Midbrain (tissue), 1 donor: ENCODE measurements around the gene FLRT3.
A peak's percentile ranks its signal among the peaks of the same experiment; 100 is the strongest.

Source experiments
- DNase-seq: peaks from one replicate; lab custom pipeline; 2025; lab: John Stamatoyannopoulos, UW

FLRT3 gene

DNA sequence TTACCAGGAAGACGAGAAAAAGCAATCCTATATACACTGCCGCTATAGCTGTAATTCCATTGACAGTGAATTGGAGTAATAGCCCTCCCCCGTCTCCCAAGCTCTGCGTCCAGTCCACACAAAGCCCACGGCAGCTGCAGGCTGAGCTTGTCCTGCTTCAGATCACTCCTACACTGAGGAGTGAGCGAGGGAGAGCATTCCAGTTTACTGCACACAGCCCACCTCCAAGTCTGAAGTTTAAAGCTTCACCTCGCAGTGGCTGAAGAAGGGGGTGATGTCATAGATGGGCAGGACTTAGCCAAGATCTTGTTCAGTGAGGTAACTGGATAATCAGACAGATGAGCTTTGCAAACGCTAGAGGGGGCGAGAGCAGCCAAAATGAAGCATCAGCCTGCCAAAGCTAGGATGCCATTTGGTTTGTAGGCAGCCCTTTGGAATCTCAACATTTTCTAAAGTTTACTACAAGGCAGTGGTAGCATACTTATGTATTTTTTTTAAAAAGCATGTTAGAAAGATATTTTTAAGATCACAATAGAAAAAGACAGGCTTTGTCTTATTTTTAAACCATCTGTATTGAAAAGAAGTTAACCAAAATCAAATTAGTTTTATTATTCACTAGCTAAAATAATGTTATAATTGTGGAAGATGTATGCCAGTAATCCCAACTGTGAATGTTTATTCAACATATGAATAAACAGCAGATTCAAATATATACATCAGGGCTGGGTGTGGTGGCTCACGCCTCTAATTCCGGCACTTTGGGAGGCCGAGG, at the start of gene FLRT3:
Gene FLRT3, minus strand, starts transcription at position 213 of the 772 bp plus-strand sequence. CDS start 10,106 bp downstream, outside the sequence.
- DNase-seq, result peak; percentile 87

DNA sequence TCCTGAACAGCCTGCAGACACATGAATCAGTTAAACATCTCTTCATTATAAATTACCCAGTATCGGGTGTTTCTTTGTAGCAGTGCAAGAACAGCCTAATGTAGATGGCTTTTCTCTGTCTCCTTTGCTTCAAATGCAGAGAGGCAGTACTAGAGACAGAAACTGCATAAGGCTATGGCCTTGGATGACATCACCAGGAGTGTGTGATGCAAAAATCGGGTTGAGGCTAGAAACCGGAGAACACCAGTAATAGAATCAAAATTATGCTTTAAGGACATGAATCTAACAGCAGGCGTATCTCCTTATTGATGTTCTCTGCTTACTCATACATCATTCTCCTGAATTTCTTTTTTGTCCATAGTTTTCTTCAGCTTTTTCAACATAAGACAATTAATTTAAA, 49.3 kb upstream of the FLRT3 start:
- DNase-seq, result no peak

DNA sequence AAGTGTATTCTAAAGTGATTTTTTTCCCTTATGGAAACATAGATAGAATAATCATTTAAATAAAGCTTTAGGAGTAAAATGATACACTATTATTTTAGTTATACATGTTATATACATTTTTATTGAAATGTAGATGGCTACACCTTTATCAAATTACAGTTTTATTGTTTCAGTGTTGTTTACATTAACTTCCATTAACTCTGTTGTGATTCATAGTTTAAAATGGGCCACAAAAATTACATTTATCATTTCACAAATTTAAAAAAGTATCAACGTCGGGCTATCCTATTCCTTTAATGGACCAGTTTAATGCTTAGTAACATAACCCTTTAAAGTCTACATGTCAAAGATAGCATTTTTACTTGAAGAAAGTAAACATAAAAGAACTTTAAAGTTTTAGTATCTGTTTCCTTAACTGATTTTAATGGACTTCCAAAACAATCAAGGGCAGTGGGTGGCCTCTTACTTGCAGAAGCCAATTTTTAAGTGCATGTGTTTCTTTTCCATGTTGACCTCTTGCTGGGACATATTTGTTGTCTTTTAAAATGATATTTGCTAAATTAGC, 47.8 kb upstream of the FLRT3 start:
- DNase-seq, result no peak

DNA sequence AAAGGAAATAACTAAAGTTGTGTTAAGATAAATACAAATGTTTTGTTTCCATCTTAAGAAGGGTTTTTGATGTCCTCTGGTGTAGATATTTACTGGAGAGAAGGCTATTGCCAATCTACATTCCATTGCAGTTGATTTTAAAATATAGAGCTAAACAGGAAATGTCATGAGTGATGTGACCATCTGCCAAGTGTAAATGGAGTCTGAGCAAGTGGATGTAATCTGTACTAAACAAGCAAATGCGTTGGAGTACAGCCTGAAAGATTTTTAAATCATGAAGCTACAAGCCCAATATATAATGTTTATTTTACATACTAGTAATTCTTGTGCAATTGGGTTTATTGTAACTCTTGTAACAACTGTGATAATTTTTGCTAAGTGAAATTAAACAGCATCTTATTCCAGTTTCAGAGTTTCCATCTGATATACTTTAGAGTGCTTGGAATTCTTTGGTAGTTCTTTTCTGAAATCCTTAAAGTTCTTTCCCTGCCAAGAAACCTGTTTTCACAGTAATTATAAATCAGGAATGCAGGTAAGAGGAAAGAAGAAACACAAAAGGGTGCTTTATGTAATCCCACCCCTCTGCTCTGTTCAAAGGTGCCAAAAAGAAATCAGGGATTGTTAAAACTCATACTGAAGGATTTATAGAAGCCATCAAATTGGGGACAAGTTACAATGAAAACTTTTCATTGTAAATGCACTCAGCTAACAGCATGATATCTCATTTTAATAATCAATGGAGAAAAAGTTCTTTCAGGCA, 47.2 kb upstream of the FLRT3 start:
- DNase-seq, result no peak

DNA sequence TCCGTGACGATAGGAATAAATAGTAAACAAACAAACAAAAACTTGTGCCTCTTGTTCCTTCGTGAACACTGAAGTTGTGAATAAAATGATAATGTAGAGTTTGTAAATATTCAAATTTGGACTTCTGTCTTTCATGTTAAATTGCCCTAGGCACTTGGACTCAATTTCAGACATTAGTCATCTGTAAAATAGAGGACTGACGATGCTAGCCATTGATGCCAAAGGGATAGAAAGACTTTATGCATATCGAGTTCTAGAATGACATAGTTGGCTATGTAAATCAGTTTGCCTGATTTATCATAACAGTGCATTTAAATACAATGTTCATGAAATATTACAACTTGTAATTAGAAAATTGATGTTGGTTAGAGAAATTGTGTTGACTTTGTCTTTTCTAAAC, 45.9 kb upstream of the FLRT3 start:
- DNase-seq, result no peak

DNA sequence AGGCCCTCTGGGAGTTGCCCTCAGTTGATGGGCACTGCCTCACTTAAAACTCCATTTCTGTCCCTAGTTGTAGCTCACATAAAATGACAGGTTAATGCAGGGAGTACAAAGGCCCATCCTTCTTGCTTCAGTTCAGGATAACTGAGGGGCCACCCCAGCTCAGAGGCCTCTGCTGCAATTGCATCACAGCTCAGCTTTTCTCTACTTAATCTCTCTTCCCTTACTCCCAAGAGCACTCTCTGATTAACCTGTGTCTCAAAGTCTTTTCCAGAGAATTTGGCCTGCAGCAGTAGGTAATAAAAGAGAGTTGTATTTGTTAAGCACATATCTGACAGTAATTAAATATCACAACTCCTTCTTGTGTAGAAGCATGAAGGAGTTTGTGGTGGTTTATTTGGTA, 40.9 kb upstream of the FLRT3 start:
- no peak for DNase-seq

DNA sequence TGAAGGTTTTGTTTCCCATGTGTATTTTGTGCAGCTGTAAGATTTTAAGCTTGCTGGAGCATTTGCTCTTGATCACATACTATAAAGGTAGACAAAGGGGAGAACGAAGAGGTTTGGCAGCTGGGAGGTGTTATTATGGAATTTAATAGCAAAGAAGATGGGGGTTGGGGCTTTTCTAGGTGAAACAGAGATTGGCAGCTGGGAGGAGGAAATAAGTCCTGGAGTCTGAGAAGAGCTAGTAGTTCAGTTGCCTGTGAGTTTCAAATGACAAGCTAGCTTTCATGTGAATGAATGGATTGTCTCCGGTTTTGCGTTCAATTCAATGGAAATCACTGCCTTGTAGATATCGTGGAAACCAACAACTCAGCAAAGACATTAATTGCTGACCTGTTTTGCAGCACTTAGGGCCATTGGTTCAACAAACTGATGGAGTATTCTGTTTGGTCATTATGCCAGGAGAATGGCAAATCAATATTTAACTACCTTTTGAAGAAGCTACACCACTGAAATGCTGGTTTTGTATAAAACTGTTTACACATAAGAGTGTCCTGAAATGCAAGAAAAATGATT, 38.1 kb upstream of the FLRT3 start:
- DNase-seq, result no peak

DNA sequence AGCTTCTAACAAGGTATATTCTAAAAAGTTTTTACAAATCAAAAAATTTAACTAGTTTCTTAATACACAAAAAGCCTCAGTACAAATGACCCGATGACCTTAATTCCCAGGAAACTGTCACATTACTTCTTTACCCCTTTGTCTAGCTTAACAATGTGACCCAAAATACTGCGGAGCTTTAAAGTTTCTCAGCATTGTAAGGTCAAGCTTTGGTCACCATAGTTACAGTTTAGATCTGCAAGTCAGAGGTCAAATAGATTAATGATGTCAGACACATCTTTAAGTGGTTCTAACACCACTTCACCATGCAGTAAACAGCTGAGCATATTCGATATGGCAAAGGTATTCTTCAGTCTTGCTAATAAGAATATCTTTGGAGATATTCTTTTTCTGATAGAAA, 36.8 kb upstream of the FLRT3 start:
- DNase-seq, result no peak

DNA sequence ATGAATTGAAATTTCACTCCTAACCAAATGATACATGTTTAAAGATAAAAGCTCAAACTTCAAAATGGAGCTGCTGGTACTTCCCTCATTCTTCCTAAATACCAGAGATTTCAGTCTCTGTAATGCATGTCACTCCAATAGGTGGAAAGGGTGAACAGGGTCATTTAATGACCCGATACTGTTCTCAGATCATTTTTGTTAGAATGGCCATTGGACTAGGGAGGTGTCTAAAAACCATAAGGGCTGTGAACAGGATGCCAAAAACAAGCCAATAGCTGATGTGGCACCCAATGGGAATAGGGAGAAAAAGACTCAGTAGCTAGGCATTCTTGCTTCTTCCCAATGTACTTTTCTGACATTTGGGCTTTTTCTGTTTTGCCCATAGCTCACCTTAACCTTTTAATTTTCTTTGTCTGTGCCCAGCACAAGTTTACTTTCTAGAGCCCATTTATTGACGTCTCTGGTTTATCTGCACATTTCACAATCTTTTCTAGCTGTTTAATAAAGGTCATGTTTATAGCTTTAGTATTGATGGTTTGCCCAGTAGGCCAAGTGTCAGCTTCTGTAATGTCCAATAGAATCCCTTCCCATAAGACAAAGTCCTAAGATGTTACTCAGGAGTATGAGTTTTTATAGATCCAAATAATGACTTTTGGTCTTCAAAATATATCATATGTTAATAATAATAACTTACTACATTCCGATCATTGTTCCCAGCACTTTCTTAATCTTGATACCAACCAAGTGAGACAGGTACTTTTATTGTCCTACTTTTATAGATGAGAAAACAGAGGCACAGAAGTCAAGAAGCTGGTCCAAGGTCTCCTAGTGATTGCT, 24.3 kb upstream of the FLRT3 start:
- no peak for DNase-seq

DNA sequence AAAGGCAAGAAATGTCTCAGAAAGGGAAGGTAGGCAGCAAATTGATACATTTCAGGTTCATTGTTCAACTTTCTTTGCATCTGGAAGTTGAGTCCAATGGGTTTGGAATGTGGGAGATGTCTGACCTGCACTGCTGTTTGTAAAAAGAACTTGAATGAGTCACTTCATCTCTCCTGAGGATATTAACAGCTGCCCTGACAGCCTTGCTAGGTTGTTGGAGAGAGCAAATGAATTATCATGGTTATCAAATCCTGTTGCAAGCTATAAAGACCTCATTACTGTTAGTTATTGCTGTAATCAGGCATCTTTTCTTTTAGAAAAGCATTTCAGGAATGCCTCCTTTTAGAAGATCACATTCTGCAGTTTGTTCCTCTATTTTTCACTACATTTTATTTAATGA, 23.0 kb upstream of the FLRT3 start:
- no peak for DNase-seq

DNA sequence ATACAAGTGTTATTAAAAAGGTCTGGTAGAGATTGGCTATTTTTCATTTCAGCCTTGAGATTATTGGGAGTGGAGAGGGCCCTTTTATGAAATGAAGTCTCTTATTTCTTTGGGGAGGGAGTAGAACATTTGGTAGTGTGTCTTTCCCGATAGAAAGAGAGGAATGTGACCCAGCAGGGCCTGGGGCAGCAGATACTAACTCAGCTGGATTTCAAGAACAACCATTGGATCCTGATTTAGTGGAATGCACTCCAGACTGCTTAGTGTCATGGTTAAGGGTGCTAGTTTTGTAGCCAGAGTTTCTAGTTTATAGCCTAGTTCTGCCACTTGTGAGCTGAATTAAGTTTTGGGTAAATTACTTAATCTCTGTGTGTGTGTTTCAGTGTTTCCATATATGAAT, 18.4 kb upstream of the FLRT3 start:
- DNase-seq, result no peak

DNA sequence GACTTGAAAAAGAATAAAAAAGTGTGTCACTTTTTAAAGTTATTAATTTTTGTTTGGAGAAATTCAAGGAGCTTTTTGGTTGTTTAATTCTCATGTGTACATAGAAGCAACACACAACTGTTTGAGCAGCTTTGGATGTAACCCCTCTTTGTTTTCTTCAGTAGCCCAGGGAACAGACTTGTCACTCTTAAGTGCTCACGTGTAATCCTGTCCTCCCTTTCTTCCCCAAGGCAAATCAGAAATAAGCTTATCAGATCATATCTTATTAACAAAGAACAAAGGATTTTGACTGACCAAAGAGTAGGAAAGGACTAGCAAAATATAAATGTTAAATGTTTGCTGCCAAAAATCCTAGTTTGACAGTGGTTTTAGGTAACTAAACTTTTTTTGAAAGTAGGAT, 7.3 kb upstream of the FLRT3 start:
- DNase-seq, result no peak

DNA sequence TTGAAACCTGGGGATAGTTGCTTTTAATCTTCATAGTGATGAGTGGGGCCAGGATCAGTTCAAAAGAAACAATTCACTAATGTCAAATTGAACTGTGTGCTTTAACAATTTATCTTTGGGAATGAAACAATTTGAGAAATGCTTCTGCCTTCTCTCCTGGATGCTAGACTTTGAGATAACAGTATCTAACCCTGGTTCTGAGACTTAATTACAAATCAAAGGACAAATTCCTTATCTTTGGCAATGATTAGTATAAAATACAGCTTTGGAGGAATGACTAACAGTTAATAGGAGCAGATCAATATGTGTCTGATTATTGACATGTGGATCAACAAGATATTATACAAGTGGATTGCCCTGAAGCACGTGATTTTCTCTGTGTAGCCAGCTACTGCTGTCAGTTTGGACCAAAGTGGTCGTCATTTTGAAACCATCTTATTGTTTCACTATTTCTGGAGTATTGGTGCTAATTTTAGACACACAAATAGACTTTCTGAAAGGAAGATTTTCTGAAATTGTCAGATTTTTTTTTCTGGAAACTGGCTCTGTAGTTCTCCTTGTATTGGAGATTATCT, 6.2 kb upstream of the FLRT3 start:
- no peak for DNase-seq

DNA sequence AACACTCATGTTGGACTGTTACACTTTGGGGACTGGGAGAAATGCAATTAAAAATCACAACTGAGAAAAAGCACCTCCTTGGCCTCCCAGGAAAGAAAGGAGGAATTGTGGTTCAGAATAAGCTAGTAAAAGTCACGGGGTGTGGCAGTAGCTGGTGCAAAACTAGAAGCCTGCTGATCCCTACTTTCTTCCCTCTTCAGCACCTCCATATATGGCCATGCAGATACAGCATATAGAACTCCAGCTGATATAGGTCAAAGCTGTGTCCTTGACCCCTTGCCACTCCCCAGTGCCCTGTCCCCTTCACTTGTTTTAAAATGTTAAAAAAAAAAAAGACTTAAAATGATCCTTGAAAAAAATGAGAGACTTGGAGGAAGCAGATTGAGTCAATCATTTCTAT, 5.5 kb upstream of the FLRT3 start:
- DNase-seq, result no peak

DNA sequence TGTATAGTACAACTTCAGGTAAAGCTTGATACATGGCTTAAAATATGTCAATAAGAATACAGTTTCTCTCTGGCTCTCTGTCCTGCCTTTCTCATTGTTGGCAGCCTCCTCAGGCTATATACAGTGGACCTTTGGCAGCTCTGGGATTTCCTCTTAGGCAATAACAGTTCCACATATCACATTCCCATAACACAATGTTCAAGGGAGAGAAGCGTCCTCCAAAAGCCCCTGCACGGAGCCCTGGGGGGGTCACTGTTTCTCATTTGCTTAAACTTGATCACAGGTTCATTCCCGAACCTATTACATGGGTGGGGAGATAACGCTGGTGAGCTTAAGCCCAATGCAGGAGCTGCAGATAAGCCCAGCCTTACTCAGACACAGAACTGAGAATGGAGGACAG, 4.4 kb upstream of the FLRT3 start:
- DNase-seq, result no peak

DNA sequence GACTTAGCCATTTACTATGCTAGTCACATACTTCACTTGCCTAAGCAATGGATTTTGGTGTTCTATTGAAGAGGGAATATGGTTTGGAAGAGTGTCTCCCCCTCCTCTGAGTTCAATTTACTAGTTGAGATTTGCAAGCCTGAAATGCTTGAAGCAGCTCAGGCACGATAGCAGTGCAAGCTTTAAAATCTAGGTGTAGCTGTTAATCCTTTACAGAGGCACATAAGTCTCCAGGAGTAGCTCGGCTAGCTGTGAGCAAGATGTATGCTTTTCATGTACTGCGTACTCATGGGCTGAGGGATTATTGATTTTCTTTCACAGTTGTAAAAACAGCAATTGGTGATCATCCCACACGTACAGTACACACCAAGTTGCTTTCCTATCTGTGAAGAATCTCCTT, 726 bp downstream of the FLRT3 start:
- peak; percentile 36 for DNase-seq

DNA sequence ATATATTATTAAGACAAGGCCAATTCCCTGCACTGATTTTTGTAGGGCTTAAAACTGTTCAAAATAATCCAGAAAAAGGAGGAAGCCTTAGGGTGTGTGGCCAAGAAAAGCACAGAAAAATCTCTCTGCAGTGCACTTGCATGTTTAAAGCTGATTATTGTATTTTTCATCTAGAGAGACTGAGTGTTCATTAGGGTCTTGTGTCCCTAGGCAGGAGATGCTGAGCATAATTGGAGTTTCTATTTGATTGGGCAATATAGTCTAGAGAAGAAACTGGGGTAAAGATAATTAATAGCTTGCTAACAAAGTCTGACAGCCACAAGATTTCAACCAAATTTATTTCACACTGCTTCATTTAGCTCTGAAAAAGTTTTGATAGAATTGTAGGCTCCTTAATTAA, 2.4 kb downstream of the FLRT3 start:
- peak; percentile 26 for DNase-seq

DNA sequence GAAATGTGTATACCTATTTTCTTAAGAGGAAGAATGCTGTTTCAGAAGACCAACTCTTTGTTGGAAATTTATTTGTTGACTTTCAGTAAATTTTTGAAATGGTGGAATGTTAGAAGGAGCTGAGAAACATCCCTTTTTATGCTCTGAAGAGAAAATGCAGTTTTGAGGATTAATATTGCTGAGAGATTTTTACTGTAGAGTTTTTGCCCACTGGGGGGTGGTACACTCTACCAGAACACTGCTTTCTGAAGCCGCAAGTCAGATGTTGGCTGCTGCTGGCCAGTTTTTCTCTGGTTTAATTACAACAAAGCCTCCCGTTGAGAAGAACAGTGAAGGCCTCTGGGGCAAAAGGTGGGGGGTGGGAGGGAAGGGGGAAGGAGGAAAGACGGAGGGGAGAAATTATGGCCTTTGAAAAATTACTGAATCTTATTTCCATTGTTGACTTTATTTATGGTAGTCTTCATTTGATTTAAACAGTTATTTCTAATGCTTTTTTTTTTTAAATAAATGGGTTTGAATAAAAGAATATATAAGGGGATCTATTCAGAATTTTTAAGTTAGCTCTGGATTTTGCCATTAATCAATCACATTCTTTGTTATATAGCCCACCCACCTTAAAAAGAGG, 3.0 kb downstream of the FLRT3 start:
- peak; percentile 86 for DNase-seq

DNA sequence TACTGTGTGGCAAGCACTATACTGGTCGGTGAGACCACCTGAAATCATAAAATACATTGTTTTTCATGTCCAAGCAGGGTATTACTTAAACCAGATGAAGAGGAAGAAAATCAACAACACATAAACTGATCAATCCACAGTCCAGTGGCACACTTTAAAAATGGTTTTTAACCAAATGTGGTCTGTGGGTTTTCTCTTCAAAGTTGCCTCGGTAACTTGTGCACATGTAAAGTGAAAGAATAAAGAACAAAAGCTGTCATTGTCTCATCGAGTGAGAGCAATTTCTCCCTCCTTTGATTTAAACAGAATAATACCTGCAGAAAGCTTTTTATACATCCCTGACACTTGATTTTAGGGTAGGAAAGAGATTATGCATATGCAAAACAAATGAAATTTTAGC, 3.7 kb downstream of the FLRT3 start:
- peak; percentile 32 for DNase-seq

DNA sequence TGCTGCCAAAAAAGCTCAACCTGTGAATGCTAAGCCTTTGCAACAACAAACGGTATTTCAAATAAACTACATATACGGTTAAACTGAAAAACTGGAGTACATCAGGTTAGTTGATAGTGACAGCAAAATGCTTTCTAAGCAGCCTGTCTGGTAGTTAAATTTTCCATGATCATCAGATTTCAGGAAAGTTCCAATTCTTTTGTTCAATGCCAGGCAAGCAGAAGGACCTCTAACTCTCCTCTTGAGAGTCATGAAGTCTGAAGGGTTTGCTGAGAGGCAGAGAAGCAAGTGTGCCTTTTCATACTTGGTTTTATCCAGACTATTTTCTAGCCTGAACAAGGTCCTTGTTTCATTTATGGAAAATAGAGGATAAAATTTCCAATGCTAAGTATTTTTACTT, 4.5 kb downstream of the FLRT3 start:
- DNase-seq, result peak; percentile 32

DNA sequence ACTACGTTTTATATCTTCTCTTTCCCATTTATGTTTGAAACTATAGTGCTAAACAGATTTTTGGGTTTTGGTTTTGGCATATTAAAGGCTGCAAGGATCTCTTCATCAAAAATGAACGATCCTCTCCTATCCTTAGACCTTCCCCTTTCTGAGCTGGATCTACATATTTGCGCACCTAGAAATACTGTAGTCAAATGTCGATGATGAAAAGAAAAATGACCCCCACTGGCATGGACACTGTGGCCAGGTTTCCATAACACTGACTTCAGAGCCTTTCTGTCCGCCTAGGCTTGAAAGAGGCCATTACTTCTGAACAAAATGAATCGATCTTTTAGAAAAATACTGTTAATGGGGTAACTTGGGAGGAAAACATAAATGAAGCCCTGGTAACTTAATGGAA, 5.8 kb downstream of the FLRT3 start:
- DNase-seq, result peak; percentile 17
